Activated CD8-positive, alpha-beta memory T cell treated with anti-CD3 and anti-CD28 coated beads for 48 hours (primary cell): Measurements from ENCODE around the gene IHH.

ENCODE experiments used
- DNase-seq, 3 experiments: peaks; one replicate each; pipeline ENCODE4 v3.0.0-alpha.2; 2020; ENCODE audit warnings: low read depth in 2 of 3, low spot score in 2 of 3

The IHH gene

DNA sequence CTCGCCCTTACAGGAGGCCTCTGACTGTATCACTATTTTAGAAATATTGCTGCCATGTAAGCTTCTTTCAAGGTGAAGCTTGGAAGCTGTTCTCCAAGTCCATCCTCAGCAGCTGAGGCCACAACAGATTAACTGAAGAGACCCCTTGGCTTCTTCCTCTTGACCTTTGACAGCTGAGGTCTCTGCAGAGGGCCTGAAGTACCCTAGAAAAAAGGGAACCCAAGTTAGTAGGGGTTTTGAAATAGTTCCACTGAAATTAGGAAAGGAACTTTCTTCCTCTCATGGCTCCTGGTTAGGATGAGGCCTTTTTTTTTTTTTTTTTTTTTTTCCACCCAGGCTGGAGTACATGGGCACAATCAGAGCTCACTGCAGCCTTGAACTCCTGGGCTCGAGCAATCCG, 15.5 kb upstream of the IHH start:
- no peak for DNase-seq

DNA sequence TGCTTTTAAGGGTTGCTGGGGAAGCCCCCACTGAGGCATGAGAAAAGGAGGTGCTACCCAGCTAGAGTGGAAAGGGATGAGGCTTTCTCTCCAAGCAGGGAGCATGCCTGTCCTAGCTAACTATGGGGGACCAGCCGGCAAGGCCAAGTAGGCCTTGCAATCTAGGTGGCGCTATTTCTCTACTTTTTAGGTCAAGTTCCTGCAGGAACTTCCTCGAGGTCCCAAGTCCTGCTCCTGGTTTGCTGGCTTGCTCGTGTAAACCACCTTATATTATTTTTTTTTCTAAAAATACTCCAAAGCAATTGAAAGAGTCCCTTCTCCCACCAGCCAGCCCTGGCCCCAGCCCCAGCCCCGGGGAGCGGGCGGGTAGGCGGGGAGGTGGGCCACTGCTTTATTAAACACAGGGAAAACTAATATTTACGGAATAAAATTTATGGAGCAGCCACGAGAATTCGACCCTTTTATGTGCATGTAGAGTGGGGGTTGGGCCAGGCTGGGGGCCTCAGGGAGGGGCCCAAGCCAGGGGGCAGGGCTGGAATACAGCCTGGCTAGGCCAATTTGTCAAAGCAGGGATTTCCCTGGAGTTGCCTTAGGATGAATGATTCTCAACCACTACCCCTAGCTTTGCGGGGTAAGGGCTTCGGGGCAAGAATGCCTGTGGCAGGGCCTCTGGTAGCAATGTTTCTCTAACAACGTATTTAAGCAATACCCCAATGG, 12.8 kb upstream of the IHH start:
- DNase-seq = no peak

DNA sequence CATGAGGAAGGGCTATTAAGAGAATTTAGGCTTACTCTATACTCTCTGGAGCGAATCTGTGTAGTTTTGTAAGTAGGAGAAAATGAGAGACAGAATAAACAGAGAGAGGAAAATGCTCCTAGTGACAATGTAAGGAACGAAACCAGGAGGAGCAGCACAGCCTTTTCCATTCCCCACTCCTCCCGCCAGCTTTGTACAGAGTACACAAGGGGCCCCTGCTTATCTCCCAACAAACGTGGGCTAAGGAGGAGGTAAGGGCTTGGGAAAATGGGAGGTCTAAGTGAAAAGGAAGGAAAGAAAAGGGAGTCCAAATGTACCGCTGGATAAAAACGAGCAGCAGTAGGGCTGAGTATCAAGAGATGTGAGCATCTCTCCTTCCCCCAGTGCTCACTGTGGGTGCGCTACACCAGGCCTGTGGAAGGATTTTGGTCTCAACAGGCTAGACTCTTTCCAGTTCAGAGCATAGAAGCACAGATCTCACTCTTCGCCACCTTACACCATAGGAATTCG, 12.1 kb upstream of the IHH start:
- DNase-seq = no peak

DNA sequence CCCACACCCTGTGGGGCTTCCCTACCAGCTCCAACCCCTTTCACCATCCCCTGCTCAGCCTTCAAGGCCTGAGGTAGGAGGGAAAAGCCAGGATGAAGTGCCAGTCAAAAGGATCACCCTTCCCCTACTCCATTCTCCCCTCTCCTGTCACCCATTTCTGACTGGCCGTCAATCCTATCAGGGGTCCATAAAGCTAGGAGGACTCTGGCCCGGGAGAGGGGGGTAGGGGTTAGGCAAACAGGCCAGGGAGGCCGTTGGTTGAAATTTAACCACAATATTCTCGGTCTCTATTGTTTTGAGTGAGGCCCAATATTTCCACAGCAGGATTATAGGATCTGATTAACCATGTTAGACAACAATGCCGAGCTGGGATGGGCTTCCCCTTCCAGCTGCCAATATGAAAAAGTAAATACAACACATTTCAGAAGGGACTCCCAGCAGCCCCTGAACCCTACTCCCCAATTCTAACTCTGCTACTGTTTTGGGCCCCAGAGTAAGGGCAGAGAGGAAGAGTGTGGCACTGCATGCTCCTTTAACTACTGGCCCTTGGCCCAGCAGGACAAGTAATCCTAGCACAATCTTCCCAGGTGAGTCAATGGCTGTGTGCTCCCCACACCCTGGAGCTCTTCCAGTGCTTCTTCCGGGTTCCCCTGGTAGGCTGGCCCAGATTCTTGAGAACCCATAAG, 10.6 kb upstream of the IHH start:
- DNase-seq = no peak

DNA sequence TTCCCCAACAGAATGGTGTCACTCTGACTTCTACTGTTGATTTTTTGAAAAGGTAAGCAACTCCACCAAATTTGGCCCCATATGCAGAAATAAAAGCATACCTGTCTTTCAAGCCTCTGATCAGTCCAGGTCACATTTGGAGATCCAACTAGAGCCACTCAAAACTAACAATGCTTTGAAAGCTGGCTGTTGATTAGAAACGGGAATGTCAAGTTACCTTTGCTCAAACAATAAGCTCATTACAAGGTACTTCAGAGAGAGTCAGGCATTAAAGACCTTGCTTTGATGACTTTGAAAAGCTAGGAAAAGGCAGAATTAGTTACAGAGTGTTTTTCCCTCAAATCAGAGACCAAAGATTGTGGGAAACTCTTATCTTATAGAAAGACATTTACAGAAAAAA, 4.8 kb upstream of the IHH start:
- DNase-seq = no peak

DNA sequence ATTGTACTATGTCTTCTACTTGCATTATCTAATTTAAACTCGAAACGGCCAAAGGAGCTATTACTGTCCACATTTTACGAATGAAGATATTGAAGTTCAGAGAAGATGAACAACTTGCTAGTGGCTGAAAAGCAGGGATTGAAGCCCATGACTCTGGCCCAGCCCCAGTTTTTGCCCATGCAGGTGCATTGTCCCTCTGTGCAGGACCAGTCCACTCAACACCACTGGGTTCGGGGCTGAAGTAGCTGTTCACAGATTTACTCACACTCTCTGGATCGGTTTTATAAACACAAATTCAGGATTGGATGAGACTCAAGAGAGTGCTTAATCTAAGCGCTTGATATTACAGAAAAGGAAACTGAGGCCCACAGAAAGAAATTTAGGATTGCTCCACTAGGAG, 1.4 kb upstream of the IHH start:
- no peak for DNase-seq

DNA sequence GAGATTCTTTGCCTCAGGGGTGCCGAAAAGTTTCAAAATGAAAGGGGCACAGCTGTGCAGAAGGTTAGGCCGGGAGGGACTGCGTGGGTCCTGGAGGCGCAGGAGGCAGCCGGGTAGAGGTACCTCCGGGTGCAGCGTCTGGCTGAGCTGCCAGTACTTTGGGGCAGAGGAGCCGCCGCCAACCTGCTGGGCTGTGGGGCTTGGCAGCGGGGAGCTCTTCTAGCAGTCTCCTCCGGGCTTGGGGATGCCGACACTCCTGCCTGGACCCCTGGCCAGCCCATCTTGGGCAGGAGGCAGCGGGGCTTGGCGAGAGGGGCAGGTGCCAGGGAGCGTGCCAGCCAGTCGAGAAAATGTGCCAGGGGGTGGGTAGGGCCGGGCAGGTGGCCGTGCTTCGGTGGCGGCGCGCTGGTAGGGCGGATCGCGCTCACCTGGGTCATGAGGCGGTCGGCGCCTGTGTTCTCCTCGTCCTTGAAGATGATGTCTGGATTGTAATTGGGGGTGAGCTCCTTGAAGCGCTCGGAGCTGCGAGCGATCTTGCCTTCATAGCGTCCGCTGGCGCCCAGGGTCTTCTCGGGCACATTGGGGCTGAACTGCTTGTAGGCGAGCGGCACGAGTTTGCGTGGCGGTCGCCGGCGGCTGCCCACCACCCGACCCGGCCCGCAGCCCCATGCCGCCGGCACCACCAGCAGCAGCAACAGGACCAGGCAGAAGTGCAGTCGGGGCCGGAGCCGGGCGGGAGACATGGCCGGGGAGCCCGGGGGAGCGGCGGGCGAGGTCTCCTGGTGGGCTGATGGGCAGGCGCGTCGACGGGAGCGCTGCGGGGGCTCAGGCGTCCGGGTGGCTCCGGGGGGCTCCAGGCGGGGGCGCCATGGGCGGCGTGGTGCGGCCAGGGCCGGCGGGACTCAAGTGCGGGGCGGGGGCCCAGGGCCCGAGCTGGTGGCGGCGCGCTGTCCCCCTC, 717 bp downstream of the IHH start:
- DNase-seq = no peak

DNA sequence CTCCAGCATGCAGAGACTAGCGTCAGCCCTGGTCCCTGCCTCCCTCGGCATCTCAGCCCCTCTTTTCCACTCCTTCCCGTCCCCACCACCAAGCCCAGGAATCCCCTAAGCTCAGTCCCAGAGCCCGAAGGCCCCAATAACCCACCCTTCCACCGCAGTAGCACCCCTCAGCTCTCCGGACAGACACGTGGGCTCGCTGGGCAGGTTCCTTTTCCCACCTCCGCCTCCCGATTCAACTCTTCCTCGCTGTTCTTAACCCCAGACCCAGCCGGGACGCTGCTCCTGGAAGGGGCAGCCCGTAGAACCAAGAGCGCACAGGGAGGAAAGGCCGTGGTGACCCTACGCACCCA, 1.4 kb downstream of the IHH start:
- no peak for DNase-seq

DNA sequence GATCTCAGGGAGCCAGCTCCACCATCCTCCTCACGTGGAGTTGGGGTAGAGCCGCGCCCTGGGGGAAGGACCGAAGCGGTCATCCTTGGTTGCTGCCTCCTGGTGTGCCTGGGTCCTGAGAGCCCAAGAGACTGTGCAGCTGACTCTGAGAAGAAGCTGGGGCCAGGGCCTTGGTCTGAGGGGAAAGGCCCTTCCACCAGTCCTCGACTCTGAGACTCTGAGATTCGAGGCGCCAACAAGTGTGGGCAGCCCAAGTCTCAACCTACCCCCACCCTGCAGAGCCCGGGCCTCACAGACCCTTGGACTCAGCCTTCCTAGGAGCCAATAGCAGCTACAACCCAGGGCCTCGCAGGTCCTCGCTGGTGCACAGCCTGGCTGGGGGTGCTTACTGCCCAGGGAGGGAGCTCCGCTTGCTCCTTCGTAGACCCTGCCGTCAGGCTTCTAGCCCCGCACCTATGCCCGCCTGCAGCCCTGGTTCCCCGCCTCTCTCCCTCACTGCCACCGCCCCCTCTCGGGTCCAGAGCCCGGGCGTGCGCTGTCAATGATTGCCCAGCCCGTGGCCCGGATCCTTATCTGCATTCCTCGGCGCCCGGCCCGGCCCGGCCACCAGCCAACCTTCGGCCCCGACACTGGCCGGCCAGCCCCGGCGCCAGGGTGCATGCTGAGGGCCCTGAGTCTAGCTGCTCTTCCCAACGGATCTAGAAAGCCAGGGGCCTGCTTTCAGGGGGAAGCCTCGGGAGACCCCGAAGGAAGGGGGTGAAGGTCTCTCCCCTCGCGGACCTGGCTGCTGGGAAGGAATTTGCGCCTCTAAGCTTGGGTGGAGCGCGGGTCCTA, 2.0 kb downstream of the IHH start:
- no peak for DNase-seq

DNA sequence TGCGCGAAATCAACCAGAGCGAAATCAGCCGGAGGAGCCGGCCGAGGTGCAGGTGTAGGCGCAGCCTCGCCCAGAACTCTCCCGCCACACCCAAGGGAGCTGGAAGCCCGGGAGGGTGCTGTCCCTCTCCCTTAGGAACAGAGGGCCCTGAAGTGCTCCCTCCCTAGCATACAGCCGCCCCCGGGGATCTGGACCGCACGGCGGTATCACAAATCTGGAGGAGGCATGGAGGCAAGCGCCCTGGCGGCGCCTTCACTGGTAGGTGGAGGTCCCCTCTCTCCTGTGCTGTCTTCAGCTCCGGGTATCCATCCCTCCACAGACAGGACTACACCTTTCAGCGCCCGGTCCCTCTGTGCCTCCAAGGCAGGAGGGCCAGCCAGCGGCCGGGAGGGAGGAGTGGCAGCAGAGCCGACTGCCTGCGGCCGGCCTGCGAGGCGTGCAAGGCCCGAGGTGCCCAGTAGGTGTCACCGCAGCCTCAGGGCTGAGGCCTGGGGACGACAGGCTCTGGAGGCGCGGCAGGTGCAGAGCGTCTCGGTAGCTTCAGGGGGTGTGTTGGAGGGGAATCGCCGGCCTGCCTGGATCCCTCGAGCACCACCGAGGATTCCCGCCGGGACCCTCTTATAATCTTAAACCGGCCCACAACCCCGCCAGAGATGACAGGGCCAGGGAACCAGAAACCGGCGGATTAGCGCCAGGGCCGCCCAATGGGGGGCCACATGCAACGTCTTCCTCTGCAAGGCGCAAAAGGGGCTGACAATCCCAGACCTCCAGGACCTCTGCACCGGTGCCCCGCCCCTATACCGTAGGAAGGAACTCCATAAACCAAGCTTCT, 2.8 kb downstream of the IHH start:
- peak; percentile 53 to 64 (median 58) for DNase-seq

DNA sequence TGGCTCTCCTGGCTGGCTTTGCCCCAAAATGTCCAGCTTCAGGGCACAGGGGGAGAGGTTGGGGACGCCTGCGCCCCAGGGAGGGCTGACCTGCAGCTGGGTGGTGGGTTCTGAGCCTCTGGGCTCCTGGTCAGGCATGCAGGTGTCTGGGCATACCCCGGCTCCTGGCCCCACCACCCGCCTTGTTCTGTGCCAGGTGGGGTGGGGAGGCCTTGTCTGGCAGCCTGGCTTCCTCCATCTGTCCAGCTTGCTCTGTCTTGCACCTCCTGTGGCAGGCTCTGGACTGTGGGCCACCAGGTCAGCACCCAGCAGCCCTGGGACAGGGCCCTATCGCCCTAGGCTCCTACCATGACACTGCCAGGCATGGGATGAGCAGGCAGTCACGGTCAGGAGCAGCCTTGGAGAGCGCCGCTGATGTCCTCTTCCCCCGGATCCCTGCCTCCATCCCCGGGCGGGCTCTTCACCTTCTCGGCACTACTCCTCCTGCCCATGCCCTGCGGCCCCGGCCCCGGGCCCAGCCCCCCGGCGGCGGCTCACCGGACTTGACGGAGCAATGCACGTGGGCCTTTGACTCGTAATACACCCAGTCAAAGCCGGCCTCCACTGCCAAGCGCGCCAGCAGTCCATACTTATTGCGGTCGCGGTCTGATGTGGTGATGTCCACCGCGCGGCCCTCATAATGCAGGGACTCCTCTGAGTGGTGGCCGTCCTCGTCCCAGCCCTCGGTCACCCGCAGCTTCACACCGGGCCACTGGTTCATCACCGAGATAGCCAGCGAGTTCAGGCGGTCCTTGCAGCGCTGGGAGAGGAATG, 3.6 kb downstream of the IHH start:
- DNase-seq = no peak

DNA sequence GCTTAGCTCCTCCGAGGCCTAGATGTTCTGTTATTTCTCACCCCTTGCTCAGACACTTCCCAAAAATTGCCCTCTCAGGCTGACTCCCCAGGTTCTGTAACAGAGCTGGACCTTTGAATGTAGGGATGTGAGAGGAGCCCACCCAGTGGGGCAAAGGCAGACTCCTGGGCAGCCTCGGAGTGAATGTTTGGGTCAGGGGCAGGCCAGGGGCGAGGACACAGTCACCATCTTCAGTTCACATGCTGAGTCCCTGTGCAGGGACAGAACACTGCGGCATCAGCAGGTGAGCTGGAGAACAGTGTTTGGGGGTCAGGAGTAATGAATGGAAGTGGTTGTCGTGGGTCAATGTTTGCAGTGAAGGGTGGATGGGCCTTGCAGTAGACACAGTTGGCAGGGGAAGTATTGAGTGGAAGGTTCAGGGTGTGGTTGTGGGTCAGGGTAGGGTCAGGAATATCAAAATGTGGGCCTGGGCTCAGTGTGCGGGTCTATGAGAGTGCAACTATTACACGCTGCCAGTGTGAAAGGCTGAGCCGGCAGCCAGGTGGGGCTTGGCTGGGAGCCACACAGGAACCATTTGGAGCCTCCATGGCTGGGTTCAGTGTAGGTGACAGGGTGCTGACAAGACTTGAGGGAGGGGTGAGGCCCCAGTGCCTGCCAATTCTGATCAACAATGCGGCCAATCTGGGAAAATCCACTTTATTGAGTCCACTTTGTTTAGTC, 4.4 kb downstream of the IHH start:
- no peak for DNase-seq

DNA sequence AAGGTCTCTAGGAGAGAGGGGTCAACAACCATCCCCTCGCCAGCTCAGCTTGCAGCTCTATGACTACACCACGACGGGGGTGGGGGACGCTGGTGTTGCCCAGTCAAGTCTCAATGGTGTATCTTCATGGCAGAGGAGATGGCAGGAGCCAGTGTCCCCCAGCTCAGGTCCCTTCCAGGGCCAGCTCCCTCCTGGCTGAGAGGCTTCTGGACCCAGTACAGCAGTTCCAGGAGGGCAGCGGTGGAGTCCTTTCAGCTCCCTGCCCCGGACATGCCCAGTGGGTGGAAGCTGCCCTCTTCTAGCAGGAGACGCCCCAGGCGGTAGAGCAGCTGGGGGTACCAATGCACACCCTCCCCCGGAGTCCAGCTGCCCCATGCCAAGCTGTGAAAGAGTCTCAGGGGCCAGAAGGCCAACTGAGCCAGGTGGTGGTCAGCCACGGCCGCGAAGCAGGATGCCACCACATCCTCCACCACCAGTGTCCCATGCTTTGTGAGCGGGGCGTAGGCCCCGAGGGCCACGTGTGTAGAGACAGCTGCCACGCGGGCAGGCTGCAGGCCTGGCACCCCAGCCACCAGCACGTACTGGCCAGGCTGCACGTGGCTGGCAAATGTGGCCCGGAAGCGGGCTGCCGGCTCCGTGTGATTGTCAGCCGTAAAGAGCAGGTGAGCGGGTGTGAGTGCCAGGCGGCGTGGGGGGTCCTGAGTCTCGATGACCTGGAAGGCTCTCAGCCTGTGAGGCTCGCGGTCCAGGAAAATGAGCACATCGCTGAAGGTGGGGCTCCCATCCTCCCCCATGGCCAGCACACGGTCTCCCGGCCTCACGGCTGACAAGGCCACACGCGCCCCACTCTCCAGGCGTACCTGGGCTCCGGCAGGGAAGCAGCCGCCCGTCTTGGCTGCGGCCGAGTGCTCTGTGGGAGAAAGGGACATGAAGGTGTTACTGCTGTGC, 5.5 kb downstream of the IHH start:
- DNase-seq = no peak

DNA sequence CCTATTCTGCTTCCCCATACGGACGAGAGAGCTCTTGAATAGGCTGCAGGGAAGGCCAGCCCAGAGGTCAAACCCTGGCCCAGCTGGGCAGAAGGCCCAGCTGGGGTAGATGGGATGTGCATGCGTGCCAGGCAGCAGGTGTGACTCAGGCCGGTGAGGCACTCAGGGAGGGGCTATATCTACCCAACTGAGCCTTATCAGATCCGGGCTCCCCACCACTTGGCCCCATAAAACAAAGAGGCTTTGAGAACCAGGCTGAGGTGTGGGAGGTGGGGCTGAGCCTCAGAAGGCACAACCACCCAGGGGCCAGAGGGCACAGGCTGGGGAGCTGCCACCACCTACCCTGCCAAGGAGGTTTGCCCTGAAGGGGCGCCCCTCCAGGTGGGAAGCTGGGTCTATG, 11.4 kb downstream of the IHH start:
- DNase-seq = no peak

DNA sequence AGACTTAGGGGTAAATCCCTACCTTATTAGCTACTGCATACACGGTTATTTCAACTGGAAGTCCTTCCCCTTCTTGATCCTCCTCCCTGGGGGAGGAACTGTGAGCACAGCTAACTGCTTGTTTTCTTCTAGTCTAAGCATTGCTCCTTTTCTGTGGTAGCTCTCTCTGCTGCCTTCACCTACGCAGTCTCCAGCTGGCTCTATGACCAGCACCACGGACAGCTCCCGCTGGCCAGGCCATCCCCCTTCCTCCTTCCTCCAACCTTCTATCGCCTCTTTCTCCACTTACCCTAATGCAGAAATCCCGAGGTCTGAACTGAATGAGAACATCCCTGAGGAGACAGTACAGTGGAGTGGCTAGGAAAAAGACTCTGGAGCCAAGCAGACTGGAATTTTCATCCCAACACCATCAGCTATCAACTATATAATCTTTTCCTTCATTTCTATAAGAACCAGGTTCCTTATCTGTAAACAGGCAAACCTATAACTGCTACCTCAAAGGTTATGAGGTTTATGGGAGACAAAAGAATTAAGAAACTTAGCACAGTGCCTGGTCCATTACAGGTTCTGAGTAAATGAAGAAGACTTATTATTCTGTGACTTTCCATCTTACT, 14.7 kb downstream of the IHH start:
- no peak for DNase-seq

DNA sequence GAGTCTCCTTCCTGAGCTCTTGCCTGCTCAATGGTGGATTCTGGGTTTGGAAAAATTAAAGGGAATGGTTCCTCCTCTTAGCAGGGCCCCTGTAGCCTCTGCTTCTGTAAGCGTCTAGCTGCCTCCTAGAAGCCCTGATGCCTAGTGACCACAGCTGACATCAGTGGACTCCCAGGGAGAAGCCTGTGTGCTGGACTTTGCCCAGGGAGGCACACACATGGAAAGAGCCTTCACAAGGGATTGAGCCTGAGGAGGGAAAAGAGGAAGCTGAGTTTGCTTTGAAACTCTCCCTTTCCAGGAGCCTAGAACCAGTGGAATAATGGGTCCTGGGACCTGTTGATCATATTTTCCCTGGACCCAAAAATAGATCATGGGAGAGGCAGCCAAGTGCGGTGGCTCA, 18.0 kb downstream of the IHH start:
- no peak for DNase-seq

DNA sequence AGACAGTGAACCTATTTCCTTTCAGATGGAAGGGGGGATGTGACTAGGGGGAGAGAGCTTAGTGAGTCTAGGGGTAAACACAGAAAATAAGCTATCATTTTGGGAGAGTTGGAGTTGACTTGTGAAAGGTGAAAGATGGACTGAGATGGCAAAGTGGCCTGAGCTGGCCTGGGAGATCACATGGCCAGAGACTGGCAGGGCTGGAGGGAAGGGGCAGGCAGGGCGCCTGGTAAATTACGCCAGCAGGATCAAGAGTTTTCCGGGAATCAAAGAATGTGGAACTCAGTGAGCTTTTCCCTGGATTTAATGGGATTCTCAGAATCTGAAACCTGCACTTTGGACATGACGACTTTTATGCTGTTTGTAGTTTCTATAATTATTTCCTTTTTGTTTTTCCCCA, 18.6 kb downstream of the IHH start:
- no peak for DNase-seq
